ENCODE measurements around the gene CEBPA.
"Not testable (repeated sequence)": the region's sequence is repeated elsewhere in the genome, so short reads cannot be mapped to it uniquely, and the experiment has no call there.

The CEBPA gene

GRCh38 chr19:33300009-33300893 is 2.1 kb downstream of the CEBPA start:
- no peak for DNase-seq

DNA sequence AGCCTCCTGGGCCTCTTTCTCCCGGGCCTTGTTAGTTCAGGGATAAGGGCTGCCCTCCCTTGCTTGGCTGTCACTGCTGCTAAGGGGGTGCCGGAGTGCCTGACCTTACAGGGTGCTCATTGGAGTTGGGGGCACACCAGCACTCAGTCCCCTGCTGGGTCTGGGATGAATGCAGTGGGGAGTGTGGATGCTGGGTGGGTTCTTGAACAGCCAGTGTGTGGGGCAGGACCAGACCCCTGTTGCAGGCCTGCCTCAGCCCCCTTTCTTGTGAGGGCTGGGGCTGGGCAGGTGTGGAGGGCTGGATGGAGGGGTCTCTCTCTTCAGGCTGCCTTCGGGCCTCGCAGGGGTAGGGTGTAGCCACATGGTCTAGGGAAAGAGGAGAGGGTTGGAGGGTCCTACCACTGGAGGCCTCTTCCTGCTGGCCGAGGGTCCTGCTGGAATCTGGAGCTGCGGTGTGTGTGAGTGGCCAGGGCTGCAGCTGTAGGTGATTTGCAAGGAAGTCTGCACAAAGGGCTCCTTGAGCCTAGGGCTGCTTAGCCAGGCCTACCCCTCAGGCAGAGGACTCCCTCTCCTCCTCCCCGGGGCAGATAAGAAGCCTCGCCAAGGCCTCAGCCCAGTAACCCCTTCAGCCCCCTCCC is 3.2 kb downstream of the CEBPA start:
- DNase-seq, result no peak

DNA sequence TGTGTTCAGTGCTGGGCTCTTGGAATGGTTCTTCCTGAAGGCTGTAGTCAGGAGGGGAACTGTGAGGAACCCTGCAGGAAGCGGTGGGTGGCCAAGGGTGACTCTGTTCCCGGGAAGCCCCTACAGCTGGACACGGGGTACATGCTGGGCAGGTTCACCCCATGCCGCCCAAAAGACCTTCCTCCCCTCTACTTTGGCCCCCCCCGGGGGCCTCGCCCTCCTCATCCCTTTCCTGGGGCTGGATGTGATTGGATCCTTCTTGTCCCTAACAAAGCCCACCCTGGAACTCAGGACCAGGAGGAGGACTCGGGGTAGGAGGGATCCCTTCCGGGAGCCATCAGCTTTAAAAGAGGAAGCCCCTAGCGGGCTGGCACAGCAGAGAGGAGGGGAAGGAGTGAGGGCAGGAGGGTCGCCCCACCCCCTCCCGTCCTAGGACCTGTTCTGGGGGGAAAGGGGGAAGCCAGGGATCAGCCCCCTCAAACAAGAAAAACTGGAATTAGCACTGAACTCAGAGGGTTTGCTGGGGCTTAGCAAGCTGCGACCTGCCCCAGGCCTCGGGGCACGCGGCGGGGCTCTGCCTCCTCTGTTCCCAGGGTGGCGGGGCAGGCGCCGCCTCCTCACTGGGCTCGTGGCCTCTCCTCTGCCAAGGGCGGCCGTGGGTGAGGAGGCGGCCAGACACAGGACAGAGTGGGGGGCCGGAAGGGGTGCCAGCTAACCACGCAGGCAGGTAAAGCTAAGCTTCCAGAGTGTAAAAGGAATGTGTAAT is 4.0 kb downstream of the CEBPA start:
- no peak for DNase-seq

- no peak for DNase-seq
Measured at GRCh38 chr19:33297401-33298145, 4.8 kb downstream of the CEBPA start.

GRCh38 chr19:33296488-33296971 is 5.8 kb downstream of the CEBPA start:
- DNase-seq, result no peak

DNA sequence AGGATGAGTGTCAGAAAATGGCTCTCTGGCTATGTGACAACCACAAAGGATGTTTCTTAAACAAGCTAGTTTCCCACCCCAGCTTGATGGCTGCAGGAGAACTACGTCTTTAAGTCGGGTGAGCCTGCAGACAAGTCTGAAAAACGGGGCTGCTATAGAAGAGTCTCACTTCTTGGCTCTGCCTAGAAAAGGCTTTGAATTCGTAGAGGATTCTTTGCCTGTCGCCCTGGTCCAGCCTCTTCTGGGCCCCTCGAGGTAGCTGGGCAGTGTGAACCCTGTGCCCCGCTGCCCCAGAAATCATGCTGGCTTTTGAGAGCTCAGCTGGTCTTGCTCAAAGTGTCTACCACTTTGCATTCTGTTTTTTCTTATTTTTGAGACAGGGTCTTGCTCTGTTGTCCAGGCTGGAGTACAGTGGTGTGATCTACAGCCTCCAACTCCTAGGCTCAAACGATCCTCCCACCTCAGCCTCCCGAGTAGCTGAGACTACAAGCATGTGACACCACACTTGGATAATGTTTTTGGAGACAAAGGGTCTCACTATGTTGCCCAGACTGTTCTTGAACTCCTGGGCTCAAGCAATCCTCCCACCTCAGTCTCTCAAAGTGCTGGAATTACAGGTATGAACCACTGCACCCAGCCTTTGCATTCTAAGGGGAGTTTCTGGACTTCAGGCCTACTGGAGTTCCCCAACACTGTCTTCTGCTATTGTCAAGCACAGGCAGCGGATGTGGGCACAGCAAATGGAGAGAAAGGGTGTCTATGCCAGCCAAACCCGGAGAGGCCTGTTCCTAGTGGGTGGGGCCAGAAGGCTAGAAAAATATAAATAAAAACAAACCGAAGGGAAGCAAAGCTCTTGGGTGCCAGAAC is 6.5 kb downstream of the CEBPA start:
- DNase-seq, result no peak

DNA sequence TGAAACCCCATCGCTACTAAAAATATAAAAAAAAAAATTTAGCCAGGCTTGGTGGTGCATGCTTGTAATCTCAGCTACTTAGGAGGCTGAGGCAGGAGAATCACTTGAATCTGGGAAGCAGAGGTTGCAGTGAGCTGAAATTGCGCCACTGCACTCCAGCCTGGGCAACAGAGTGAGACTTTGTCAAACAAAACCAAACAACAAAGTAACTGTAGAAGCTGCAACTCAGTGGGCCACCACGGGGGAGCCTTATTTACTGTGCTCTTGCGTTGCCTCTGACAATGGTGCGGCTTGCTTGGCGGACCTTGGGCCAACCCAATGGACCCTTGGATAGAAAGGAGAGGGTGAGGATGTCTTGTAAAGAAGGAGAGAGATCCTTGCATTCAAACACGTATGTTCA is 7.3 kb downstream of the CEBPA start:
- not testable (repeated sequence) for DNase-seq

GRCh38 chr19:33294058-33294798 is 8.1 kb downstream of the CEBPA start:
- DNase-seq, result no peak

DNA sequence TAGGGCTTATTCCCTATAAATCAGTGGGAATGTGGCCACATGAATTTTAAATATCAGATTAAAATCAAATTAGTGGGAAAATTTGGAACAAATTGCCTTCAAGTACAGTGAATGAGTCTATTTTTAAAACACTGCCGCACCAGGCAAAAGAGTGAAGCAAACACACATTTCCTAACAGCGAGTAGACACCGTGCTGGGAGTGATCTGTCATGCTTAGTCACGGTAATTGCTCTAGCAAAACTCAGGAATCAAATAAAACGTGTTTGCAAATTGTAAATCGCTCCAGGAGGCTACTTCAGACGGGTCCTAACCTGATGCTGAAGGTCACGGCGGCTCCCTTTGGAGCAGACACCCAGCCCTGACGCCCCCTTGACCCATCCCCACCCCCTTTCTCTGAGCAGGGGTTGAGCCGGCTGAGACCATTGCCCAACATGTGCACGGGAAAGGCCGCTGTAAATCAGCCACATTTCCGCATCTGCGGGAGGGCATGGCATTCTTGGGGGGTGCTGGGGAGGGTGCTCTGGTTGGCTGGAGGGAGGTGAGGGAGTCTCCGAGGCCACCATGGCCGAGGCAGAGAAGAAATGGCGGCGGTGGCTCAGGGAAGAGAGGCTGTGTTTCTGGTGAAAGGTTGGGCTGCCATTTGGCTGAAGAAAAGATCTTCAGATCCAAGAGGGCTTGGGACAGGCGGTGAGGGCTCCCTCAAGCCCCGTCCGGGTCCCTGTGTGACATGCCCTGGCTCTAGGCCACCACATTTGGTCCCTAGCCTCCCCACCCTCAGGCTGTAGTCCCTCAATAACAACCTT is 8.9 kb downstream of the CEBPA start:
- DNase-seq, result no peak

DNA sequence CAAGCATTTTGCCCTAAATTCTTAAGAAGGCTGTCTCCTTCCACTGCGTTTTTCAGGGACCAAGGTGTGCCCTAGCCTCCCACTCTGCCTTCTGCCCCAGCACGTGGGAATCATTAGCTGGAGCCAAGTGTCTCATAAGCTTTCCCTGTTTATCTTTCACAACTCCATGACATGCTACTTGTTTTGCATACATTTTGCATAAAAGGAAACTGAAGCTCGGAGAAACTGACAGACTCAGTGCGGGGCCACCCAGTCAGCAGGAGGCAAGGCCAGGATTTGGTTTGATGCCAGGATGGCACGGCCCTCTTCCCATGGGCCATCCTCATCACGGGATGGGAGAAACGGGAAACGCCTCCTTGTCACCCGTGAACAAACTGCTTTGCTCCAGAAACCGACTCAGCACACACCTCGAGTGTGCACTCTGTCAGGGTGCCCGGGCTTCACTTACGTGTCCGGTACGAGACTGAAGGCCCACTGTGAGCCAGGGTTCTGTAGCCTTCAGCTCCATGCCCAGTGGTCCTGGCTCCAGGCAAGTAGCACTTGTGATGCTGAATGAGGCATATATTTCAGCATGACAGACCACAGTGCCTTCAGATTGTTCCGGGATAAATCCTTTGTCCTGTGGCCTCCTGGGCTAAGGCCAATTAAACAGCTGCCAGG is 9.6 kb downstream of the CEBPA start:
- DNase-seq, result no peak

GRCh38 chr19:33291623-33292534 is 10.5 kb downstream of the CEBPA start:
- DNase-seq, result no peak

DNA sequence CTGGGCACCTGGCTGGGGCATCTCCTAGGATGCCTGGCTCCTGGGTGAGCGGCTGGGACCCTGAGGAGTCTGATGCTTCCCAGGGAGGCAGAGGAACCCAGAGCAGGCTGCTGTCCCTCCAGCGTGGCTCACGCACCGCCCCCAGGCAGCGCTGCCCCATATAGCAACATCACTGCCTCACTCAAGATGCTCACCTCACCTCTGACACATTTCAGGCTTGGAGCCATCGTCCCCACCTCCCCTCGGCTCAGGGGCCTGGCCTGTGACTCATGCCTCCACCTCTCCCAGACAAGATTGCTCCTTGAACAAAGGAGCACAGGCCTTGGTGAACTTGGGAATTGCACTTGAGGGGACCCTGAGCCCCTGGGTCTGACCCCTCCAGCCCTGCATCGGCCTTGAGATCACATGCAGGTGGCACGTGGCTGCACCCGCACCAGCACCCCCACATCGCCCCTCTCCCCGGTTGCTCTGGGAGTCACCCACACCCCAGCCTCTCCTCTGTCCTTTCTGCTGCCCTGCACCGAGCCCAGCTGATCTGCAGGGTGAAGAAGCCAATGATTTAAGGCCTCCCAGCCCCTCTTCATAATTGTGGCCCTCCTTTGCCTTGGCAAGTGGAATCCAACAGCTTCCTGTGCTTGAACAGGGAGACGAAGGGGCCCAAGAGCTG is 11.2 kb downstream of the CEBPA start:
- no peak for DNase-seq

GRCh38 chr19:33290082-33290815 is 12.1 kb downstream of the CEBPA start:
- no peak for DNase-seq

DNA sequence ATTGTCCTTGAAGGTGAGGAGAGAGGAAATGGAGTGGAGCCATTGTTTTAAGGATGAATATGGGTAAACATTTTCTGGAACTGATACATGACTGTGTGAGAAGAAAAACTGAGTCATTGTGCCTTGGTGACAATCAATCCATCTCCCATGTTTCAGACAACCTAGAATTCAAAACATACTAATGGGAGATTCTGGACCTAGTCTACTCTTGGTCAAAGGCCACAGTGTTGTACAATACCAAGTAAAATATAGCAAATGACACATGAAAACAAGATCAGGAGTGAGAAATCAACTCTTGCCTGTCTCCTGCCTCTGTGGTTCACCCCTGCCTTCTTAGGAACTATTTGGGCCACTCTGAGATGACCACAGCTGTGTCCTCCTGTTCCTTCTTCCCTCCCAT is 13.1 kb downstream of the CEBPA start:
- DNase-seq, result no peak

DNA sequence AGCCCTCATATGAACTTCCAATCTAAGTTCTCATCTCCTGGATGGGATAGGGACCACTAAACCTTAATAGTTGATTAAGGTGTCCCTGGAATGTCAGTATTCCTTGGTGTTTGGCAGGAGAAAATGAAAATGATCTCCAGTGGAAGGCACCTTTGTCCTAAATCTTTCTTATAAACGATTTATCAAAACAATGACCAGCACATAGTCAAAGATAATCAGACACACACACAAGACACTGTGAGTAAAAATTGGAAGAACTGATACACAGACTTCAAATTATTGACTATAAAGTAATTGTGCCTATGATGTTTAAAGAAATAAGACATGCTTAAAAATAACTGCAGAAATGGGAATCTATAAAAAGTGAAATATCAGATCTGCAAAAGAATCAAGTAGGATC is 13.7 kb downstream of the CEBPA start:
- DNase-seq, result no peak

- DNase-seq, result no peak
Measured at GRCh38 chr19:33287927-33288326, 14.4 kb downstream of the CEBPA start.

DNA sequence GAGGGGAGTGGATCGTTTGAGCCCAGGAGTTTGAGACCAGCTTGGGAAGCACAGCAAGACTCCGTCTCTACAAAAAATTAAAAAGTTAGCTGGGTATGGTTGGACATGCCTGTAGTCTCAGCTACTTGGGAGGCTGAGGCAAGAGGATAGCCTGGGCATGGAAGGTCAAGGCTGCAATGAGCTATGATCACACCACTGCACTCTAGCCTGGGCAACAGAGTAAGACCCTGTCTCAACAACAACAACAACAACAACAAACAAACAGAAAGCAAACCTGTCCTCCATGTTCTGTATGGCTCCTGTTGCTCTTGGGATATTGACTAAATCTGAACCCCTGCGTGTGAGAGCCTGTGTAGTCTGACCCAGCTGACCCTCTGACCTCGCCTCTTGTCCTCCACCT is 14.9 kb downstream of the CEBPA start:
- DNase-seq, result no peak

Measured in T1000 (cell line).